Cortex of kidney (tissue), 1 donor: Measurements from ENCODE around the gene SRF.

Experiments used
- DNase-seq: peaks from one replicate; lab custom pipeline; 2025; lab: John Stamatoyannopoulos, UW

SRF gene

GRCh38 chr6:43183441-43183840 lies 12.4 kb downstream of the SRF start:
- no peak for DNase-seq

GRCh38 chr6:43184268-43184985 lies 13.4 kb downstream of the SRF start:
- DNase-seq, result no peak

- DNase-seq, result no peak
Observed at GRCh38 chr6:43185391-43185985, 14.4 kb downstream of the SRF start.

- DNase-seq, result no peak
Observed at GRCh38 chr6:43186019-43186418, 14.9 kb downstream of the SRF start.

- no peak for DNase-seq
Observed at GRCh38 chr6:43186706-43187105, 15.6 kb downstream of the SRF start.

- no peak for DNase-seq
Observed at GRCh38 chr6:43187821-43188220, 16.8 kb downstream of the SRF start.

GRCh38 chr6:43188426-43188825 lies 17.4 kb downstream of the SRF start:
- no peak for DNase-seq

- DNase-seq, result no peak
Observed at GRCh38 chr6:43189776-43190304, 18.8 kb downstream of the SRF start.

GRCh38 chr6:43192911-43193310 lies 21.8 kb downstream of the SRF start:
- DNase-seq, result no peak

GRCh38 chr6:43193929-43194328 lies 22.9 kb downstream of the SRF start:
- no peak for DNase-seq

- DNase-seq, result no peak
Observed at GRCh38 chr6:43196337-43196736, 25.3 kb downstream of the SRF start.

GRCh38 chr6:43199912-43200311 lies 28.8 kb downstream of the SRF start:
- DNase-seq, result no peak

GRCh38 chr6:43200541-43200940 lies 29.5 kb downstream of the SRF start:
- DNase-seq, result no peak

- DNase-seq, result no peak
Observed at GRCh38 chr6:43202451-43202850, 31.4 kb downstream of the SRF start.

- no peak for DNase-seq
Observed at GRCh38 chr6:43203029-43203717, 32.1 kb downstream of the SRF start.

GRCh38 chr6:43203718-43204095 lies 32.6 kb downstream of the SRF start:
- DNase-seq, result no peak

GRCh38 chr6:43204271-43205105 lies 33.4 kb downstream of the SRF start:
- no peak for DNase-seq

- no peak for DNase-seq
Observed at GRCh38 chr6:43205849-43206248, 34.8 kb downstream of the SRF start.

- no peak for DNase-seq
Observed at GRCh38 chr6:43207286-43207685, 36.2 kb downstream of the SRF start.

- no peak for DNase-seq
Observed at GRCh38 chr6:43211955-43212354, 40.9 kb downstream of the SRF start.

- no peak for DNase-seq
Observed at GRCh38 chr6:43213431-43213830, 42.4 kb downstream of the SRF start.

- DNase-seq, result no peak
Observed at GRCh38 chr6:43215066-43215465, 44.0 kb downstream of the SRF start.
